ENCODE results near the gene FAM163B.

DNA sequence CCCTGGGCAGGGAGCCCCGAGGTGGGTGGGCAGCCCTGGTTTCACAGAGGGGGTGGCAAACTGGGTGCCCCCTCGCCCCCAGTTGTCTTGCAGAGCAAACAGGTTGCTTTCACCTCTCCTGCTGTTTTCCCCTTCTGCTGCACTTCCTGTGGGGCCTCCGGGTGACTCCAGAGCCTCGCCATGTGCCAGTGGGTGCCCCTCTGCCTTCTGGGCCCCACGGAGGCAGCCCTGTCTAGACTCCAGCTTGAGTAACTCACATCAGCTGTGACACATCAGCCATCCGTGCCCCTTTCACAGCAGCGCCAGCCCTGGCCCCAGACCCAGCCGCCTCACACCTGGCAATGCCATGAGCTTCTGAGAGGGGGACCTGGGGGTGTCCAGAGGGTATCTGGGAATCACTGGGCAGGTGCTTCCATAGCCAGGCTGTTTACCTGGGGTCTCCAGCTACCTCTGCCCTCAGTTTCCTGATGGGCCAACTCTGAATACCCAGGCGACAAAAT is 37.7 kb downstream of the FAM163B start:
- TF ChIP-seq, protein P1, sequence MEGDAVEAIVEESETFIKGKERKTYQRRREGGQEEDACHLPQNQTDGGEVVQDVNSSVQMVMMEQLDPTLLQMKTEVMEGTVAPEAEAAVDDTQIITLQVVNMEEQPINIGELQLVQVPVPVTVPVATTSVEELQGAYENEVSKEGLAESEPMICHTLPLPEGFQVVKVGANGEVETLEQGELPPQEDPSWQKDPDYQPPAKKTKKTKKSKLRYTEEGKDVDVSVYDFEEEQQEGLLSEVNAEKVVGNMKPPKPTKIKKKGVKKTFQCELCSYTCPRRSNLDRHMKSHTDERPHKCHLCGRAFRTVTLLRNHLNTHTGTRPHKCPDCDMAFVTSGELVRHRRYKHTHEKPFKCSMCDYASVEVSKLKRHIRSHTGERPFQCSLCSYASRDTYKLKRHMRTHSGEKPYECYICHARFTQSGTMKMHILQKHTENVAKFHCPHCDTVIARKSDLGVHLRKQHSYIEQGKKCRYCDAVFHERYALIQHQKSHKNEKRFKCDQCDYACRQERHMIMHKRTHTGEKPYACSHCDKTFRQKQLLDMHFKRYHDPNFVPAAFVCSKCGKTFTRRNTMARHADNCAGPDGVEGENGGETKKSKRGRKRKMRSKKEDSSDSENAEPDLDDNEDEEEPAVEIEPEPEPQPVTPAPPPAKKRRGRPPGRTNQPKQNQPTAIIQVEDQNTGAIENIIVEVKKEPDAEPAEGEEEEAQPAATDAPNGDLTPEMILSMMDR (conservative IDR thresholded peaks at IDR 0.05 in 1 of 2, IDR thresholded peaks at IDR 0.05 in 1 of 2; ENCODE audit: extremely low read depth in 1 of 2, insufficient read depth in 1 of 2, low read depth in 1 of 2, low read length in 2 of 2): no peak
- no peak for TF ChIP-seq EZH2 (IDR thresholded peaks at IDR 0.05; ENCODE audit: borderline replicate concordance, low read length)

All from mammary epithelial cell (primary cell).